NT2/D1 (cell line): Measurements from ENCODE around the gene ESD.
"Not testable (repeated sequence)": the region's sequence is repeated elsewhere in the genome, so short reads cannot be mapped to it uniquely, and the experiment has no call there.

Source experiments
- DNase-seq: peaks from one replicate; pipeline ENCODE4 v3.0.0-alpha.2; 2011; ENCODE audit warnings: low read depth, low spot score
- H3K27me3 ChIP-seq: 2 replicates; pipeline ENCODE4 v1.6.0; 2011; ENCODE audit warnings: mild to moderate bottlenecking; ENCODE audit not compliant: insufficient read length, insufficient read depth
- H3K36me3 ChIP-seq: 2 replicates; pipeline ENCODE4 v1.6.1; 2011; ENCODE audit warnings: mild to moderate bottlenecking, low read length, mixed read lengths; ENCODE audit not compliant: insufficient read depth, insufficient read length
- H3K4me1 ChIP-seq: 2 replicates; pipeline ENCODE4 v1.5.1; 2011; ENCODE audit not compliant: insufficient read depth, insufficient read length
- H3K4me3 ChIP-seq: 2 replicates; pipeline ENCODE4 v1.5.1; 2011; ENCODE audit warnings: low read depth; ENCODE audit not compliant: insufficient read length
- H3K9ac ChIP-seq: 2 replicates; pipeline ENCODE4 v1.6.0; 2011; ENCODE audit warnings: low read depth; ENCODE audit not compliant: insufficient read length
- H3K9me3 ChIP-seq: 2 replicates; pipeline ENCODE4 v1.5.1; 2011; ENCODE audit warnings: mild to moderate bottlenecking, low read length; ENCODE audit not compliant: insufficient read depth
- SUZ12 ChIP-seq: IDR thresholded peaks from 2 replicates; pipeline ENCODE4 v1.6.1; 2011; ENCODE audit not compliant: insufficient read length, insufficient read depth; ENCODE audit errors: extremely low read depth
- YY1 ChIP-seq: IDR thresholded peaks from 2 replicates; pipeline ENCODE4 v1.6.1; 2011; ENCODE audit not compliant: insufficient read length, insufficient read depth
- ZNF274 ChIP-seq: IDR thresholded peaks from 2 replicates; pipeline ENCODE4 v1.6.1; 2011; ENCODE audit warnings: mild to moderate bottlenecking, low read depth, low read length

ESD gene

GRCh38 chr13:46830405-46831005 lies 33.5 kb upstream of the ESD start:
- no peaks in the 10 kb centered on the region for H3K36me3 ChIP-seq
- H3K27me3 ChIP-seq: no peaks in the 10 kb centered on the region
- H3K4me3 ChIP-seq: no peak overlapping the region
- TF ChIP-seq YY1 (no peak), ZNF274 (no peak), SUZ12 (no peak)
- DNase-seq: no peak
- no peaks in the 10 kb centered on the region for H3K9me3 ChIP-seq
- no peak overlapping the region for H3K9ac ChIP-seq
- H3K4me1 ChIP-seq: no peaks in the 10 kb centered on the region

- Histone ChIP-seq H3K9ac (no peak overlapping the region), H3K4me3 (no peak overlapping the region), H3K9me3 (no peaks in the 10 kb centered on the region; the same call in 1 of the 2 replicates), H3K4me1 (no peaks in the 10 kb centered on the region), H3K36me3 (no peaks in the 10 kb centered on the region), H3K27me3 (no peaks in the 10 kb centered on the region)
- DNase-seq: no peak
- no peak for TF ChIP-seq ZNF274
- TF ChIP-seq YY1: no peak
- TF ChIP-seq SUZ12: no peak
Observed at GRCh38 chr13:46822551-46822950, 25.6 kb upstream of the ESD start.

GRCh38 chr13:46817838-46818476 lies 21.0 kb upstream of the ESD start:
- Histone ChIP-seq H3K4me3 (no peak overlapping the region), H3K36me3 (no peaks in the 10 kb centered on the region), H3K9me3 (no peaks in the 10 kb centered on the region; the same call in 1 of the 2 replicates), H3K4me1 (no peaks in the 10 kb centered on the region), H3K27me3 (no peaks in the 10 kb centered on the region), H3K9ac (no peak overlapping the region)
- TF ChIP-seq YY1 (no peak), ZNF274 (no peak), SUZ12 (no peak)
- no peak for DNase-seq

- Histone ChIP-seq H3K4me3 (no peak overlapping the region), H3K9me3 (peaks cover 6% of the 10 kb centered on the region), H3K4me1 (no peaks in the 10 kb centered on the region), H3K9ac (no peak overlapping the region), H3K27me3 (no peaks in the 10 kb centered on the region), H3K36me3 (no peaks in the 10 kb centered on the region)
- TF ChIP-seq YY1: no peak
- TF ChIP-seq ZNF274: no peak
- TF ChIP-seq SUZ12: no peak
- no peak for DNase-seq
Observed at GRCh38 chr13:46817095-46817494, 20.1 kb upstream of the ESD start.

GRCh38 chr13:46816371-46816770 lies 19.4 kb upstream of the ESD start:
- Histone ChIP-seq H3K9ac (no peak overlapping the region), H3K27me3 (no peaks in the 10 kb centered on the region), H3K9me3 (peaks cover 6% of the 10 kb centered on the region), H3K4me1 (no peaks in the 10 kb centered on the region), H3K36me3 (no peaks in the 10 kb centered on the region), H3K4me3 (no peak overlapping the region)
- no peak for TF ChIP-seq YY1
- TF ChIP-seq ZNF274: no peak
- no peak for TF ChIP-seq SUZ12
- DNase-seq: no peak

- no peak for DNase-seq
- Histone ChIP-seq H3K4me1 (no peaks in the 10 kb centered on the region), H3K27me3 (no peaks in the 10 kb centered on the region), H3K36me3 (no peaks in the 10 kb centered on the region), H3K4me3 (no peak overlapping the region), H3K9me3 (peaks cover 6% of the 10 kb centered on the region; the same call in 1 of the 2 replicates), H3K9ac (no peak overlapping the region)
- no peak for TF ChIP-seq SUZ12
- no peak for TF ChIP-seq YY1
- TF ChIP-seq ZNF274: no peak
Observed at GRCh38 chr13:46812301-46812797, 15.4 kb upstream of the ESD start.

- Histone ChIP-seq H3K27me3 (no peaks in the 10 kb centered on the region), H3K4me1 (no peaks in the 10 kb centered on the region), H3K9ac (no peak overlapping the region), H3K9me3 (peaks cover 6% of the 10 kb centered on the region; the same call in 1 of the 2 replicates), H3K4me3 (no peak overlapping the region), H3K36me3 (no peaks in the 10 kb centered on the region)
- TF ChIP-seq SUZ12 (no peak), YY1 (no peak), ZNF274 (no peak)
- no peak for DNase-seq
Observed at GRCh38 chr13:46810440-46810839, 13.5 kb upstream of the ESD start.

- not testable (repeated sequence) for DNase-seq, H3K9ac ChIP-seq, H3K4me1 ChIP-seq, H3K9me3 ChIP-seq, H3K36me3 ChIP-seq, H3K4me3 ChIP-seq, H3K27me3 ChIP-seq
Observed at GRCh38 chr13:46804921-46805320, 8.0 kb upstream of the ESD start.
